ENCODE data around the gene CENPB.

The CENPB gene

GRCh38 chr20:3771552-3772058 lies 14.9 kb downstream of the CENPB start:
- Histone ChIP-seq H3K9me3 (ENCODE audit: control insufficient read depth, low read length) (peaks cover 4% of the 10 kb centered on the region), H3K14ac (ENCODE audit: low read length in 2 of 2) (no peak overlapping the region), H3K4me2 (ENCODE audit: low read length, poor library complexity, severe bottlenecking) (no peak overlapping the region), H3K27ac (ENCODE audit: low read length, poor library complexity, severe bottlenecking) (no peak overlapping the region), H3K36me3 (ENCODE audit: control insufficient read depth in 1 of 2, insufficient read depth in 2 of 2, low read depth in 1 of 2, low read length in 2 of 2) (no peaks in the 10 kb centered on the region), H4K91ac (ENCODE audit: low read length) (no peak overlapping the region), H3K23ac (ENCODE audit: low read length in 2 of 2) (no peak overlapping the region), H2BK12ac (ENCODE audit: low read length in 2 of 2) (no peak overlapping the region), H3K18ac (ENCODE audit: low read depth in 1 of 2, low read length in 2 of 2) (no peak overlapping the region), H4K8ac (ENCODE audit: low read length) (no peak overlapping the region), H2BK15ac (ENCODE audit: low read depth, poor library complexity, severe bottlenecking) (no peak overlapping the region), H2AFZ (ENCODE audit: low read depth, low read length) (no peak overlapping the region), H2AK5ac (ENCODE audit: low read length, severe bottlenecking) (no peak overlapping the region), H3K4me1 (ENCODE audit: control insufficient read depth, insufficient read depth, low read depth, low read length) (peaks cover 15% of the 10 kb centered on the region), H2BK5ac (ENCODE audit: low read depth, low read length, poor library complexity, severe bottlenecking) (no peak overlapping the region), H3K79me1 (replicated peaks; ENCODE audit: low read length, poor library complexity, severe bottlenecking) (peaks cover 9% of the 10 kb centered on the region), H3K4me3 (ENCODE audit: insufficient read depth in 1 of 2, low read depth in 1 of 2, low read length in 2 of 2) (no peak overlapping the region), H3K9ac (ENCODE audit: low read length) (no peak overlapping the region), H3K4ac (ENCODE audit: low read depth in 1 of 2, low read length in 2 of 2) (no peak overlapping the region), H3K27me3 (ENCODE audit: control insufficient read depth in 1 of 2, insufficient read depth in 1 of 2, low read length in 2 of 2) (no peaks in the 10 kb centered on the region), H2BK120ac (ENCODE audit: low read depth, low read length) (no peak overlapping the region)
- WGBS: 80% methylated on average over 5 of the region's 7 CpGs
- no peak for DNase-seq

GRCh38 chr20:3768342-3769130 lies 18.0 kb downstream of the CENPB start:
- H3K27me3 ChIP-seq (ENCODE audit: control insufficient read depth in 1 of 2, insufficient read depth in 1 of 2, low read length in 2 of 2): no peaks in the 10 kb centered on the region
- H3K79me1 ChIP-seq (replicated peaks; ENCODE audit: low read length, poor library complexity, severe bottlenecking): peaks cover 34% of the 10 kb centered on the region
- peak overlapping the region; percentile 69 to 90 for H3K4me3 ChIP-seq (ENCODE audit: insufficient read depth in 1 of 2, low read depth in 1 of 2, low read length in 2 of 2)
- no peak overlapping the region for H2BK5ac ChIP-seq (ENCODE audit: low read depth, low read length, poor library complexity, severe bottlenecking)
- H3K14ac ChIP-seq (ENCODE audit: low read length in 2 of 2): no peak overlapping the region
- peak overlapping the region; percentile 93 for H3K9ac ChIP-seq (ENCODE audit: low read length)
- H4K8ac ChIP-seq (ENCODE audit: low read length): peak overlapping the region; percentile 98
- peak overlapping the region; percentile 46 for H2AFZ ChIP-seq (ENCODE audit: low read depth, low read length)
- DNase-seq: peak; percentile 86
- peak overlapping the region; percentile 43 for H2BK120ac ChIP-seq (ENCODE audit: low read depth, low read length)
- H3K4me2 ChIP-seq (ENCODE audit: low read length, poor library complexity, severe bottlenecking): peak overlapping the region; percentile 91
- H3K4me1 ChIP-seq (ENCODE audit: control insufficient read depth, insufficient read depth, low read depth, low read length): peaks cover 19% of the 10 kb centered on the region
- peak overlapping the region in 1 of 2 experiments; percentile 6 for H2BK12ac ChIP-seq (ENCODE audit: low read length in 2 of 2)
- peak overlapping the region; percentile 68 for H2AK5ac ChIP-seq (ENCODE audit: low read length, severe bottlenecking)
- H3K9me3 ChIP-seq (ENCODE audit: control insufficient read depth, low read length): no peaks in the 10 kb centered on the region
- no peaks in the 10 kb centered on the region for H3K36me3 ChIP-seq (ENCODE audit: control insufficient read depth in 1 of 2, insufficient read depth in 2 of 2, low read depth in 1 of 2, low read length in 2 of 2)
- H3K4ac ChIP-seq (ENCODE audit: low read depth in 1 of 2, low read length in 2 of 2): peak overlapping the region; percentile 64 to 91
- peak overlapping the region; percentile 92 for H2BK15ac ChIP-seq (ENCODE audit: low read depth, poor library complexity, severe bottlenecking)
- H4K91ac ChIP-seq (ENCODE audit: low read length): peak overlapping the region; percentile 97
- H3K23ac ChIP-seq (ENCODE audit: low read length in 2 of 2): peak overlapping the region in 1 of 2 experiments; percentile 27
- peak overlapping the region; percentile 84 for H3K27ac ChIP-seq (ENCODE audit: low read length, poor library complexity, severe bottlenecking)
- peak overlapping the region; percentile 83 to 85 for H3K18ac ChIP-seq (ENCODE audit: low read depth in 1 of 2, low read length in 2 of 2)
- WGBS: under 1% methylated on average over 51 of the region's 51 CpGs

GRCh38 chr20:3767427-3768341 lies 18.9 kb downstream of the CENPB start, which contains the start of gene ADISSP:
ADISSP (minus strand) TSS chr20:3767753; CDS start chr20:3760100, 7,653 bp downstream.
- no peaks in the 10 kb centered on the region for H3K9me3 ChIP-seq (ENCODE audit: control insufficient read depth, low read length)
- peak within 1 kb of the TSS; percentile 43 for H2BK120ac ChIP-seq (ENCODE audit: low read depth, low read length)
- H3K4me3 ChIP-seq (ENCODE audit: insufficient read depth in 1 of 2, low read depth in 1 of 2, low read length in 2 of 2): peak within 1 kb of the TSS; percentile 85 to 90
- peak within 1 kb of the TSS; percentile 98 for H4K8ac ChIP-seq (ENCODE audit: low read length)
- H2BK12ac ChIP-seq (ENCODE audit: low read length in 2 of 2): peak within 1 kb of the TSS; percentile 44 to 67
- H3K27ac ChIP-seq (ENCODE audit: low read length, poor library complexity, severe bottlenecking): peak within 1 kb of the TSS; percentile 84
- peak within 1 kb of the TSS; percentile 92 for H2BK15ac ChIP-seq (ENCODE audit: low read depth, poor library complexity, severe bottlenecking)
- H2BK5ac ChIP-seq (ENCODE audit: low read depth, low read length, poor library complexity, severe bottlenecking): no peak within 1 kb of the TSS
- H2AK5ac ChIP-seq (ENCODE audit: low read length, severe bottlenecking): peak within 1 kb of the TSS; percentile 68
- peaks cover 34% of the 10 kb centered on the region for H3K79me1 ChIP-seq (replicated peaks; ENCODE audit: low read length, poor library complexity, severe bottlenecking)
- H3K4ac ChIP-seq (ENCODE audit: low read depth in 1 of 2, low read length in 2 of 2): peak within 1 kb of the TSS; percentile 65 to 91
- peak within 1 kb of the TSS; percentile 83 to 85 for H3K18ac ChIP-seq (ENCODE audit: low read depth in 1 of 2, low read length in 2 of 2)
- DNase-seq: peak; percentile 98
- peak within 1 kb of the TSS; percentile 89 to 94 for H3K14ac ChIP-seq (ENCODE audit: low read length in 2 of 2)
- peak within 1 kb of the TSS; percentile 43 to 75 for H3K23ac ChIP-seq (ENCODE audit: low read length in 2 of 2)
- H3K4me1 ChIP-seq (ENCODE audit: control insufficient read depth, insufficient read depth, low read depth, low read length): peaks cover 19% of the 10 kb centered on the region
- peak within 1 kb of the TSS; percentile 99 for H3K4me2 ChIP-seq (ENCODE audit: low read length, poor library complexity, severe bottlenecking)
- no peaks in the 10 kb centered on the region for H3K27me3 ChIP-seq (ENCODE audit: control insufficient read depth in 1 of 2, insufficient read depth in 1 of 2, low read length in 2 of 2)
- H3K9ac ChIP-seq (ENCODE audit: low read length): peak within 1 kb of the TSS; percentile 93
- H3K36me3 ChIP-seq (ENCODE audit: control insufficient read depth in 1 of 2, insufficient read depth in 2 of 2, low read depth in 1 of 2, low read length in 2 of 2): no peaks in the 10 kb centered on the region
- peak within 1 kb of the TSS; percentile 93 for H2AFZ ChIP-seq (ENCODE audit: low read depth, low read length)
- peak within 1 kb of the TSS; percentile 97 for H4K91ac ChIP-seq (ENCODE audit: low read length)
- under 1% methylated on average over 54 of the region's 80 CpGs for WGBS

Measured in mesenchymal stem cell (in vitro differentiated cells and primary cell).